Measurements from ENCODE around the gene SHF. TPM values are rescaled to one million over a fixed set of nuclear protein-coding genes. Genes with fewer than 3 reads are reported as not detected.
A peak's percentile ranks its signal among the peaks of the same experiment; 100 is the strongest.
"Not testable (repeated sequence)": the region's sequence is repeated elsewhere in the genome, so short reads cannot be mapped to it uniquely, and the experiment has no call there.

The SHF gene
- total RNA-seq, 1 donor from 2014 or later, result 3.3 TPM

DNA sequence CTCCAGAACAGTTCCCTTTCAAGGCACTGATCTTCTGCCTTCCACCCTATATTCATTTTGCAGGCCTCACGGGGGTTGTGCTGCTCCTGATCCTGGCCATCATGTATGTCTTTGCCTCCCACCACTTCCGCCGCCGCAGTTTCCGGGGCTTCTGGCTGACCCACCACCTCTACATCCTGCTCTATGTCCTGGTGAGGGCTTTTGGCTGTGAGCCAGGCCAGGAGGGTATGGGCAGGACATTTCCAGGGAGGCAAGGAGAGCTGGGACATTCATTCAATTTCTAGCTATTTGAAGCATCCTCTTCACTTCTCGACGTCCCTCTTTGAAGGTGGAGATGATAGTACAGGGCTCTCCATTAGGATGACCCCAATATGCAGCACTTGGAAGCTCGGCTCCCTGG is 32.0 kb downstream of the SHF start:
- DNase-seq (no peak), ATAC-seq (ENCODE audit: poor library complexity) (no peak)
- intact Hi-C loops (cut with DNase I), result no loop called here

DNA sequence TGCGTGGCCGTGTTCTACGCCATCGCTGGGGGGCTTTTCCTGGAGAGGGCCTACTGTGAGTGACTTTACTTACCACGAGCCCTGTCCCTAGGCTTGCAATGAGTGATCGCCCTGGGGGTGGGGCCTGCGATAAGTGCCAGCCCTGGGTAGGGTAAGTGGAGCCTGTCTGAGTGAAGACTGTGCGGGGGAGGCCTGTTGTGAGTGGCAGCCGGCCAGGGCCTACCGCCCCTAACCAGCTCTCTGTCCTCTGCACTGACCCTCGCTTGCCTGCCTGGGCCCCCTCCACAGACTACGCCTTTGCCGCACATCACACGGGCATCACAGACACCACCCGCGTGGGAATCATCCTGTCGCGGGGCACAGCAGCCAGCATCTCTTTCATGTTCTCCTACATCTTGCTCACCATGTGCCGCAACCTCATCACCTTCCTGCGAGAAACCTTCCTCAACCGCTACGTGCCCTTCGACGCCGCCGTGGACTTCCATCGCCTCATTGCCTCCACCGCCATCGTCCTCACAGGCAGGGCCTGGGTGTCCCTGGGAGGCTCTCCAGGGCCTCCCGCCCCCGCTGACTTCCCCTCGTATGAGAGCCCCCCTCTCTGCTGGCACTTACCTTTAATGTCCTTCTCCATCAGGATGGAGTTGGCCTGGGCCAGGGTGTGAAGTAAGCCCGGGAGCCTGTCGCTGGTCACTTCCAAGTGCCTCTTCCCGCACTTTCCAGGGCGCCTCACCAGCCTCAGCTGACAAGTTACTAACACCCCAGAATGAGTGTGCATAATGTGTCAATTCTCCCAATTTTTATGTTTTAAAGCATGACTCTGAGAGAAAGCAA is 35.6 kb downstream of the SHF start:
- no peak for DNase-seq
- intact Hi-C loops (cut with DNase I), result no loop called here
- no peak for ATAC-seq (ENCODE audit: poor library complexity)

DNA sequence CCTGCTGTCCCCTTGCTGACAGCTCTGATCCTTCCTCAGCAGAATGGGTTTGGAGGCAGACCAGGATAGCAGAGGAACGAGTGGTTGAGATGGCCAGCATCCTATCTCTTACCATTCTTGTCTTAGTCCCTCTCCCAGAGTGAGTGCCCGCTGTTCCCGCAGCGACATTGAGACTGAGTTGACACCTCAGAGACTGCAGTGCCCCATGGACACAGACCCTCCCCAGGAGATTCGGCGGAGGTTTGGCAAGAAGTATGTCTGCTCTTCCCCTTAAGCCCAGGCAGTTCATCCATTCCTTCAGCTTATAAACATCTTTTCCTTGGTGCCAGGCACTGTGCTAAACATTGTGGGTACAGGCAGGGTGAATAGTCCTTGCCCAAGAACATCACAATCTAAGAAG is 36.8 kb downstream of the SHF start:
- intact Hi-C loops (cut with DNase I), result no loop called here
- ATAC-seq (ENCODE audit: poor library complexity) (no peak), DNase-seq (no peak)

DNA sequence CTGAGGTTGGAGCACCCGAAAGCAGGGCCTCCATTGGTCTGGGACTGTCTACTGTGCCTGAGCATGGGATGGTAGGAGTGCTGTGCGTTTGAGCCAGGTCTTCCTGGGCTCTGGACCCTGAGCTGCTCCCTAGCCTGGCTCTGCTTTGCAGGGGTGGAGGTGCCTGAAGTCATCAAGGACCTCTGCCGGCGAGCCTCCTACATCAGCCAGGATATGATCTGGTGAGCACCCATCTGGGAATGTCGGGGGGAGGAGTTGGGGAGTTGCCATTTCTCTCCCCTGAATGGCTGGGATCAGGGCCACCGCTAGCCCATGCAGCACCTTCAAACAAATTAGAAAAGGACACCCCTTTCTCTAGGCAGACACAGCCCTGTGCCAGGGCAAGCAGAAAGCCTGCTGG is 37.3 kb downstream of the SHF start:
- intact Hi-C loops (cut with DNase I), result no loop called here
- DNase-seq (no peak), ATAC-seq (ENCODE audit: poor library complexity) (no peak)

DNA sequence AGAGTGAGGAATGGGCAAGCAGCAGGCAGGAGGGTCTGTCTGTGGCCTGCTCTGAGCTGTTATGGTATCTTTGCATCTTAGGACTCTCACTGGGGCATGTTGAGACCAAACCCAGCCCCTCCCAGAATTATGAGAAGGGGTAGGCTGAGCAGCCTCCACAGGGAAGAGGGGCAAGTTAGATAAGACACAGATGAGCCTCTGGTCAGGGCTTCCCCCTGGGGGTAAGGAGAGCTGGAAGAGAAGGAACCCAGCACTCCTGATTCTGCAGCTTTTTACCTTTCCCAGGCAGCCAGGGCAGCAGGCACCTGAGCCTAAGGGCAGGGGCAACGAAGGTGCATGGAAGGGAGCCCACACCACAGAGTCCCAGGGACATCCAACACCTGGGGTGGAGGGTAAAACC is 38.7 kb downstream of the SHF start:
- no peak for ATAC-seq (ENCODE audit: poor library complexity)
- intact Hi-C loops (cut with DNase I), result no loop called here
- no peak for DNase-seq

DNA sequence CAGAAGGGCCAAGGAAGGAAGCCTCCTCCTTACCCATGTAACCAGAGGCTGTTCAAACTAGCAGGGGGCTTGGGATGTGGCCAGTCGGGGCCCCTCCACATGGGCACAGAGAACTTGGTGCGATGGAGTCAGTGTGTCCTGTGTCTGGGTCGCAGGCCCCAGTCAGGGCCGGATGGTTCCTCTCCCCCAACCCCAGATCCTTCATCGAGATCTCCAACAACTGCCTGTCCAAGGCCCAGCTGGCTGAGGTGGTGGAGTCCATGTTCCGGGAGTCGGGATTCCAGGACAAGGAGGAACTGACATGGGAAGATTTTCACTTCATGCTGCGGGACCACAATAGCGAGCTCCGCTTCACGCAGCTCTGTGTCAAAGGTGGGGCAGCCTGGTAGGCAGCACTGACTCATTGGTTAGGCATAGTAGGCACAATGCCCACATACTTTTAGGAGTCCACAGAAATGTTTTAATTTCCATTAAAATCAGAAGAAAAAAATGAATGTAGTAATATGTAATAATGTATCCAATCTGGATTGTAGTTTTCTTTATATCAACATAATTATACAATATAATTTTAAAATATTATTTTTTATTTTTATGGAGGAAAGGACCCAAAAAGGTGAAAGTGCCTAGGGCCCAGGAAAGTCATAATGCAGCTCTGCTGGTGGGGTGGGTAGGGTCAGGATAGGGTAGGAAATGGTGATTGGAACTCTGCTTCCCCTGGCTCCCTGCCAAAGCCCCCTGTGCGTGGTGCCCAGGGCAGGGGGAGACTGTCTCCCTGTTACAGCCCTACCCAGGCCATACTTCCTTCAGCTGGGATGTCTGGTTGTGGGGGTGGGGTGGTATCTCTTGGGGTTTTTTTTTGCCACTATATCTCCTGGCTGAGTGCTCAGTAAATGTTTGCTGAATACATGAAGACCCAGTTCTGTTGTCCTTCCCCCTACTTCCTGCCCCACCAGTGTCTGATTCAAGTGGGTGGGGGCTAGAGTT is 39.4 kb downstream of the SHF start:
- DNase-seq (no peak), ATAC-seq (ENCODE audit: poor library complexity) (no peak)
- intact Hi-C loops (cut with DNase I), result no loop called here

DNA sequence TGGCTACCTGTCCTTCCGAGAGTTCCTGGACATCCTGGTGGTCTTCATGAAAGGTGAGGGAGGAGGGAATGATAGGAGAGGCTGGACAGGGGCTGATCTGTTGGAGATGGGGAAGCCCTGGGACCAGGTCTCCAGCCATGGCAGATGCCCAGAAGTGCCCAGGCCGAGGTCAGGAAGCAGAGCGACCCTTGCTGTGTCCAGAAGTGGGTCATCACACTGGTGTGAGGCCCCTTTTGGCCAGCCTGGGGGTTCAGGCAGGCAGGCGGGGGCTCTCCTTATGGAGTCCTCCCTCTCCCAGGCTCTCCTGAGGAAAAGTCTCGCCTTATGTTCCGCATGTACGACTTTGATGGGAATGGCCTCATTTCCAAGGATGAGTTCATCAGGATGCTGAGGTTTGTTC is 40.2 kb downstream of the SHF start:
- DNase-seq (no peak), ATAC-seq (ENCODE audit: poor library complexity) (no peak)
- intact Hi-C loops (cut with DNase I), result no loop called here

DNA sequence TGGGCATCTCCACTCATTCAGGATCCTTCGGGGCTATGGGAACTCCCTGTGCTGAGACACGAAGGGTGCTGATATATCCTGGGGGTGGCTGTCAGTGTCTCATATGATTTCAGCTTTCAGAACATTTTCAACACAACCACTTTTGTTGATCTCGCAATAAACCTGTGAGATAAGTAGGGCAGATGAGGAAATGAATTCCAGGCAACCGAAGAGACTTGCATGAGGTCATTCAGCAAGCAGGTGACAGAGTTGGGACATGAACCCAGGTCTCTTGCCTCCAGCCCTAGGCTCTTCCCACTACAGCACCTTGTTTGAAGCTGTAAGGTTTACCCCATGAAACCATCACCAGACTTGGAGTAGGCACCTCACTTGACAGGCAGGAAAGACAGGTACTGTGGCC is 41.4 kb downstream of the SHF start:
- DNase-seq (no peak), ATAC-seq (ENCODE audit: poor library complexity) (no peak)
- intact Hi-C loops (cut with DNase I), result no loop called here

DNA sequence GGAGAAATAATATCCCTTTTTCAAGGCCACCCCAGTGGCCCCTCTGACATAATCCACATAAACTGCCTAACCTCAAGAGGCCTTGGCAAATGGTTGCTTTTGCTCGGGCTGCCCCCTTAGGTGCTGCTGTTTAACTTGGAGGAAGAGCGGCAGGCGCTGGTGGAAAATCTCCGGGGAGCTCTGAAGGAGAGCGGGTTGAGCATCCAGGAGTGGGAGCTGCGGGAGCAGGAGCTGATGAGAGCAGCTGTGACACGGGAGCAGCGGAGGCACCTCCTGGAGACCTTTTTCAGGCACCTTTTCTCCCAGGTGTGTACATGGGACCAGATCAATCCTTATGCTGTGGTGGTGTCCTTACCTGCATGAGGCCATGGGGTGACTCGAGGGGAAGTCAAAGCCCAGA is 43.0 kb downstream of the SHF start:
- no peak for DNase-seq
- no peak for ATAC-seq (ENCODE audit: poor library complexity)
- intact Hi-C loops (cut with DNase I), result no loop called here

DNA sequence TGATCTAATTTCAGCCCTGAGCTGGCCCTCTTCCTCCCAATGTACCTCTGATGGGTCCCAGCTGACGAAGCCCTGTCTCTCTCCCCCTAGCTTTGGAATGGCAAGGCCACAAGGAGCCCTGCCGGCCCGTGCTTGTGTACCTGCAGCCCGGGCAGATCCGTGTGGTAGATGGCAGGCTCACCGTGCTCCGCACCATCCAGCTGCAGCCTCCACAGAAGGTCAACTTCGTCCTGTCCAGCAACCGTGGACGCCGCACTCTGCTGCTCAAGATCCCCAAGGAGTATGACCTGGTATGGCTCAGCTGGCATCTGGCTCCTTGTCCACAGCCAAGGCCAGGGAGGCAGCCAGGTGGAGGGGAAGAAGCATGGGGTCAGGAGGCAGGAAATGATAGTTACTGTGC is 43.8 kb downstream of the SHF start:
- intact Hi-C loops (cut with DNase I), result no loop called here
- DNase-seq, result no peak
- ATAC-seq (ENCODE audit: poor library complexity), result no peak

DNA sequence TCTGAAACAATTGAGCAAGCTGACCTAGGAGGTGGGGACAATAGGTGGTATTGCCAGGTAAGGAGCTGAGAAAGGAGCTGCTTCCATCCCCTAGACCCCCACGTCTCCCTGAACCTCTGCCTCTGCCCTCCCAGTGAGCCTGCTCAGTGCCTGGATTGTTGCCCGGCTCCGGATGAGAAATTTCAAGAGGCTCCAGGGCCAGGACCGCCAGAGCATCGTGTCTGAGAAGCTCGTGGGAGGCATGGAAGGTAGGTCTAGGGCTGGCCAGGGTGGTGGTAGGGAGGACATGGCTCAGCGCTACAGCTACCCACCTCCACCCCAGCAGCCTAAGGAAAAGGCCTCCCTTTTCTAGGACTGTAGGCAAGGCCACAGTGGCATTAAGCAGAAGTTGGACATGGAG is 44.7 kb downstream of the SHF start:
- intact Hi-C loops (cut with DNase I), result no loop called here
- ATAC-seq (ENCODE audit: poor library complexity) (no peak), DNase-seq (no peak)

DNA sequence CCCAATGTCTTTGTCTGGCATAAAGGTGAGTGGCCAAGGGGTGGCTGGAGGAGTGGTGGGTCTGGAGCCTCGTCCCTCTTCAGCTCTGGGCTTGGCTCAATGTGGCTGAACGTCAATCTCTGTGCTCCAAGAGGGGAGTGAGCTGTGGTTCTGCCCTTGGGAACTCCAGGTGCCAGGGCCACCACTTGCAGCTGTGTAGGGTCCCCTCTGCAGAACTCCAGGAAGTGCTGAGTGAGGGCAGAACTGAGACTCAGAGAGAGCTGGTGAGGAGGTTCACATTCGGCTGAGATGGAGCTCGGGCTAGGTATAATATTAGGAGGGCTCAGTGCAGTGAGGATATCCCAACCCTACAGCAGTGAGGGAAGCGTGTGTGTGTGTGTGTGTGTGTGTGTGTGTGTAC is 46.4 kb downstream of the SHF start:
- ATAC-seq (ENCODE audit: poor library complexity) (no peak), DNase-seq (no peak)
- intact Hi-C loops (cut with DNase I), result no loop called here

DNA sequence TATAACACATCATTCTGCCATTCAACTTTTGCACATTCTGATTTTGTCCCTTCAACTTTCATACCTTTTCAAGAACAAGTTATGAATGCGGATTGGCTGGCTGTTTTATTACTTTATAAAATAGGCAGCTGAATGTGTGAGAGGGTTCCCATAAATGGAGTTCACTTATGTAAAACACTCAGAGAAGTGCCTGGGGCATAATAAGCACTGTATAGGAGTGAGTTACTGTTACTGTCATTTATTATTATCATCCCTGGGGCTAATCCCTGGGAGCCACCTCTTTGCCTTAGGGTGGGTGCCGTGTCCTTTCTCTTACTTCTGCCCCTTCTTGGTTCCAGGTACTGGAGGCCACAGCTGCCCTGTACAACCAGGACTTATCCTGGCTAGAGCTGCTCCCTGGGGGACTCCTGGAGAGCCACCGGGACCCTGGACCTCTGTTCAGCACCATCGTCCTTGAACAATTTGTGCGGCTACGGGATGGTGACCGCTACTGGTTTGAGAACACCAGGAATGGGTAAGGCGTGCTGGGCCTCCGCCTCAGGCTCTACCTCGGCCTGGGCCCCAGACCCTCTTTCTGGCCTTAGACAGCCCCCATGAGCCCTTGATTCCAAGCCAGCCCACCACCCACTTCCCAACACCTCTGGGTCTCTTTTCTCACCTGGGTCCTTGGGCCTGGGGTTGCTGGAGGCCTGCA is 47.1 kb downstream of the SHF start:
- DNase-seq (no peak), ATAC-seq (ENCODE audit: poor library complexity) (no peak)
- intact Hi-C loops (cut with DNase I), result no loop called here

DNA sequence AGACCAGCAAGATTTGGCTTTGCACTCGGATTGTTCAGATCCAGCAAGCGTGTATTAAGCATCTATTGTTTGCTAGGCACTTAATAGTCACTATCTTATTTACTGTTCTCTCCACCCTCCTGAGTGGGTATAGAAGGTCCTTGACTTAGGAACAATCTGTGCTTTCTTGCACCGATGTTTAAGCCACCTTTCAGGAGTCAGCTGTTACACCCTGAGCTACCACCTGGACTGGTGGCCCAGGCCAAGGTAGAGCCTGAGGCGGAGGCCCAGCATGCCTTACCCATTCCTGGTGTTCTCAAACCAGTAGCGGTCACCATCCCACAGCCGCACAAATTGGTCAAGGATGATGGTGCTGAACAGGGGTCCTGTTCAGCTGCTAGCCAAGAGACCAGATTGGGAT is 48.0 kb downstream of the SHF start:
- DNase-seq (no peak), ATAC-seq (ENCODE audit: poor library complexity) (no peak)
- intact Hi-C loops (cut with DNase I), result no loop called here

DNA sequence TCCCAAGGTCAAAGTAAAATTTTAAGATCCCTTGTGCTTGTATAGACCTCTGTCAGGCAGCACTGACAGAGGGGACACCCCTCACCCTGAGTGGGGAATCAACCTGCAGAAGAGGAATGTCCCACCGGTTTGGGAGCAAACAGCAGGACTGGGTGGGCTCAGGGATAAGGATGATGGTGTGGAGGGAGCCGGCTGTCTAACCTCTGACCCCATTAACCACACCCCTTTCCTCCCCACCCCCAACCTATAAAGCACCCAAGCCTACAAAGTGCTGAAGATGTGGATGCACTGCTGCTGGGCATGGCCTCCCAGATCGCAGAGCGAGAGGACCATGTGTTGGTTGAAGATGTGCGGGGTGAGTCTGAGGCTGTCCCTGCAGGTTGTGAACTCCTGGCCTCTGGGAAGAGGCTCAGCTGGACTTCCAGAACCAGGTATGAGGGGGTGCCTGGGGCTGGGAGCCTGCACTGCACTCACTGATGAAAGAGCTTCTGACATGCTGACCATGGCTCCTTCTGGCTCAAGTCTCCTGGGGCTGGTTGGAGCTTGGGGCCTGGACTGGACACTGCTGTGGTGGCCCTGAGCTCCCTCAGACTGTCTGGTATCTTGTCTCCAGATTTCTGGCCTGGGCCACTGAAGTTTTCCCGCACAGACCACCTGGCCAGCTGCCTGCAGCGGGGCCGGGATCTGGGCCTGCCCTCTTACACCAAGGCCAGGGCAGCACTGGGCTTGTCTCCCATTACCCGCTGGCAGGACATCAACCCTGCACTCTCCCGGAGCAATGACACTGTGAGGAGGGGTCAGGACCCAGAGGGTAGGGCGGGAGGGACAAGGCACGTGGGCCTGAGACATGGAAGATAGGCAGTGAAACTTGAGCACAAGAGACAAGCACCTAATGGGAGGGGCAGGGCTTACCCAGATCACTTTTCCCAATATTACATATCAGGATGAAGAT is 48.7 kb downstream of the SHF start:
- DNase-seq, result no peak

DNA sequence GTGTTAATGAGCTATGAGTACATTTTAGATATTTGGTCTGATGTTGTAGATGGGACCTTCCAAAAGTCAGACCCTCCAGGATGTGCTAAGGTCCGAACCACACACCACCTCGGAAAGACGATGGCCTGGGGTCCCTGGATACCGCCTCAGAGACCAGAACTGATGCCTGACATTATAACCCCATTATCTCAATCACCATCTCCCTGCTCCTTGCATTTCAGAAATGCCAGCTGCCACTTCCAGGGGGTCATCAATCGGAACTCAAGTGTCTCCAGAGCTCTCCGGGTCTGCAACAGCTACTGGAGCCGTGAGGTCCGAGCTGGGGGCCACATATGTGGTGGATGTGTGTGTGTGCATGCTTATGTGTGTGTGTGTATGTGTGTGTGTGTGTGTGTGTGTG is 50.1 kb downstream of the SHF start:
- no peak for ATAC-seq (ENCODE audit: poor library complexity)
- DNase-seq, result no peak
- intact Hi-C loops (cut with DNase I), result no loop called here

More for the DNA sequence above, 48.7 kb downstream of the SHF start:
- intact Hi-C loops (cut with DNase I), result no loop called here
- ATAC-seq (ENCODE audit: poor library complexity), result peak; percentile 34

DNA sequence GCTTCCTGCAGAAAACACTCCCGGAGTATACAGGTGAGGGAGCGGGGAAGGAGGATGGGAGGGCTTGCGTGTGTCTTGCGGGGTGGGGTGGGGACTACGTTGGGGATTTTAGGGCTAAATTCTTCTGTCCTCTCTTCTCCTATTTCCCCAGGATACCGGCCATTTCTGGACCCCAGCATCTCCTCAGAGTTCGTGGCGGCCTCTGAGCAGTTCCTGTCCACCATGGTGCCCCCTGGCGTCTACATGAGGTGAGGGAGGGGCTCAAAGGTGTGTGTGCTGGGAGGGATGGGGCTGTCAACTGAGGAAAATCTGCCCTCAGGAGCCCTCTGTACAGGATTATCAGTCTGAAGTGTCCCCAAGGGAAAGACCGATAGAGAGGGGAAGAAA is 51.4 kb downstream of the SHF start:
- no peak for DNase-seq
- no peak for ATAC-seq (ENCODE audit: poor library complexity)
- intact Hi-C loops (cut with DNase I), result no loop called here

DNA sequence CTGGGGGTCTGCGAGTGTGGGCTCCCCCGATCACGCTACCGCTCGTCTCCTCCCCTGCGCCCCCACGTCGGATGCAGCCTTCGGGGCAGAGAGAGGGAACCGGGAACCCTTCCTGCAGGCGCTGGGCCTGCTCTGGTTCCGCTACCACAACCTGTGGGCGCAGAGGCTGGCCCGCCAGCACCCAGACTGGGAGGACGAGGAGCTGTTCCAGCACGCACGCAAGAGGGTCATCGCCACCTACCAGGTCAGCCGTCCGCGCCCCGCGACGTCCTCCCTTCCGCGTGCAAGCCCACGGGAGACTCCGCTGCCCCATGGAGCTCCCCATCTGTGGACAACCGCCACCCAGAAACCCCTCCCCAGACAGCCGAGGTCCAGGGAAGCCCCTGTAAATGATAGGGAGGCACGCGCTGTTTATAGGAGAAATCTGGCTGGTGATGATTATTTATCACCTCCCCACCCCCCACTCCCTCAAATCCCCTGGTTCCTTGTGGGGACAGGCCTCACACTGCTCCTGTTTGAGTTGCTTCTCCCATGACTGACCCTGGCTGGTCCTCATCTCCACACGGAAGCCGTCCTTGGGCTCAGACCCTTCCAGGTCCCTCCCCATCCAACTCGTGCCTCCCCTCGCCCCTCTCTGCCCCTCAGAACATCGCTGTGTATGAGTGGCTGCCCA is 51.9 kb downstream of the SHF start:
- ATAC-seq (ENCODE audit: poor library complexity), result peak; percentile 14
- not testable (repeated sequence) for DNase-seq

More for the DNA sequence above, 51.9 kb downstream of the SHF start:
- intact Hi-C loops (cut with DNase I), result not testable (repeated sequence)
